Glutamatergic neuron (in vitro differentiated cells): ENCODE measurements around the gene LTBP3. TPM values are rescaled to one million over a fixed set of nuclear protein-coding genes. Genes with fewer than 3 reads are reported as not detected.
"Not testable (repeated sequence)": the region's sequence is repeated elsewhere in the genome, so short reads cannot be mapped to it uniquely, and the experiment has no call there.

Source experiments
- DNase-seq: peaks from one replicate; pipeline ENCODE4 v3.0.0; 2022
- H3K27ac Mint-ChIP-seq: one replicate; pipeline ENCODE4 v1.8.0; 2020; ENCODE audit warnings: mild to moderate bottlenecking, mixed read lengths, inconsistent platforms; ENCODE audit not compliant: unreplicated experiment
- H3K27me3 Mint-ChIP-seq: one replicate; pipeline ENCODE4 v1.8.0; 2020; ENCODE audit warnings: mild to moderate bottlenecking, moderate library complexity, mixed read lengths, inconsistent platforms; ENCODE audit not compliant: unreplicated experiment
- H3K36me3 Mint-ChIP-seq: one replicate; pipeline ENCODE4 v1.8.0; 2020; ENCODE audit warnings: mild to moderate bottlenecking, mixed read lengths, inconsistent platforms; ENCODE audit not compliant: unreplicated experiment
- H3K4me1 Mint-ChIP-seq: one replicate; pipeline ENCODE4 v1.8.0; 2020; ENCODE audit warnings: mild to moderate bottlenecking, low read depth, mixed read lengths, inconsistent platforms; ENCODE audit not compliant: unreplicated experiment
- H3K4me3 Mint-ChIP-seq: one replicate; pipeline ENCODE4 v1.8.0; 2020; ENCODE audit warnings: mild to moderate bottlenecking, mixed read lengths, inconsistent platforms; ENCODE audit not compliant: unreplicated experiment
- H3K9me3 Mint-ChIP-seq: one replicate; pipeline ENCODE4 v1.8.0; 2020; ENCODE audit warnings: mild to moderate bottlenecking, moderate library complexity, mixed read lengths, inconsistent platforms; ENCODE audit not compliant: unreplicated experiment
- CTCF ChIP-seq: fragments of 200-600 bp; sonication (generic); IDR thresholded peaks from one replicate; pipeline ENCODE4 v1.5.0; 2021; ENCODE audit not compliant: partially characterized antibody, unreplicated experiment
- total RNA-seq: library from RNA; stranded (reverse); fragmentation: NEBNext Ultra II Directional; extraction: Animal tissue kit (Norgen Biotek cat#: 25700); gene quantifications from one replicate; pipeline ENCODE4 v1.2.1, GENCODE V29; 2021; ENCODE audit not compliant: unreplicated experiment

The LTBP3 gene
- total RNA-seq, 1 donor from 2014 or later: 2.5 TPM

GRCh38 chr11:65524014-65524740 is 34.0 kb downstream of the LTBP3 start:
- Mint-ChIP-seq H3K4me1 (peaks cover 7% of the 10 kb centered on the region), H3K9me3 (peaks cover 1% of the 10 kb centered on the region), H3K27me3 (peaks cover 2% of the 10 kb centered on the region), H3K4me3 (peak overlapping the region; percentile 84), H3K27ac (peak overlapping the region; percentile 84), H3K36me3 (no peaks in the 10 kb centered on the region)
- peak; percentile 21 for DNase-seq
- no peak for TF ChIP-seq CTCF

GRCh38 chr11:65523631-65523968 is 34.6 kb downstream of the LTBP3 start:
- H3K9me3 Mint-ChIP-seq, H3K27me3 Mint-ChIP-seq, DNase-seq, H3K4me1 Mint-ChIP-seq, H3K36me3 Mint-ChIP-seq, H3K27ac Mint-ChIP-seq: not testable (repeated sequence)
- peak overlapping the region; percentile 20 for H3K4me3 Mint-ChIP-seq

GRCh38 chr11:65522718-65523630 is 35.2 kb downstream of the LTBP3 start:
- H3K4me3 Mint-ChIP-seq, H3K36me3 Mint-ChIP-seq, H3K27me3 Mint-ChIP-seq, DNase-seq, H3K9me3 Mint-ChIP-seq, H3K27ac Mint-ChIP-seq, H3K4me1 Mint-ChIP-seq: not testable (repeated sequence)

GRCh38 chr11:65521777-65522521 is 36.2 kb downstream of the LTBP3 start:
- not testable (repeated sequence) for DNase-seq, H3K27me3 Mint-ChIP-seq, H3K9me3 Mint-ChIP-seq, H3K27ac Mint-ChIP-seq, H3K36me3 Mint-ChIP-seq, H3K4me3 Mint-ChIP-seq, H3K4me1 Mint-ChIP-seq

- not testable (repeated sequence) for H3K4me1 Mint-ChIP-seq, H3K4me3 Mint-ChIP-seq, DNase-seq, H3K36me3 Mint-ChIP-seq, H3K27ac Mint-ChIP-seq, H3K27me3 Mint-ChIP-seq, H3K9me3 Mint-ChIP-seq
Measured at GRCh38 chr11:65518941-65519549, 39.1 kb downstream of the LTBP3 start.

GRCh38 chr11:65516135-65516968 is 41.8 kb downstream of the LTBP3 start:
- peak overlapping the region; percentile 42 for H3K4me3 Mint-ChIP-seq
- H3K27me3 Mint-ChIP-seq: peaks cover 6% of the 10 kb centered on the region
- no peaks in the 10 kb centered on the region for H3K36me3 Mint-ChIP-seq
- no peak for TF ChIP-seq CTCF
- peak overlapping the region; percentile 55 for H3K27ac Mint-ChIP-seq
- DNase-seq: no peak
- H3K4me1 Mint-ChIP-seq: peaks cover 6% of the 10 kb centered on the region
- H3K9me3 Mint-ChIP-seq: peaks cover 6% of the 10 kb centered on the region

- not testable (repeated sequence) for H3K4me1 Mint-ChIP-seq, H3K27ac Mint-ChIP-seq, DNase-seq, H3K36me3 Mint-ChIP-seq, H3K4me3 Mint-ChIP-seq, H3K9me3 Mint-ChIP-seq
- peaks cover 11% of the 10 kb centered on the region for H3K27me3 Mint-ChIP-seq
Measured at GRCh38 chr11:65512311-65512710, 45.8 kb downstream of the LTBP3 start.
